Kidney epithelial cell (primary cell): ENCODE measurements around the gene MANBA. TPM values are rescaled to one million over a fixed set of nuclear protein-coding genes. Genes with fewer than 3 reads are reported as not detected.

ENCODE experiments used
- DNase-seq: peaks from one replicate; pipeline ENCODE4 v3.0.0-alpha.2; 2010; ENCODE audit warnings: low read depth
- H3K27me3 ChIP-seq: 2 replicates; pipeline ENCODE4 v1.6.0; 2011; ENCODE audit warnings: low read length; ENCODE audit not compliant: control insufficient read depth, insufficient read depth
- H3K36me3 ChIP-seq: 2 replicates; pipeline ENCODE4 v1.5.1; 2011; ENCODE audit warnings: low read length; ENCODE audit not compliant: control insufficient read depth, insufficient read depth
- H3K4me3 ChIP-seq: 2 replicates; pipeline ENCODE4 v1.5.1; 2011; ENCODE audit warnings: low read depth, mild to moderate bottlenecking, control low read depth, low read length
- CTCF ChIP-seq: IDR thresholded peaks from 2 replicates; pipeline ENCODE4 v1.5.1; 2011; ENCODE audit warnings: mild to moderate bottlenecking, moderate library complexity, low read length, control low read depth, inconsistent platforms; ENCODE audit not compliant: insufficient read depth, poor library complexity, severe bottlenecking
- total RNA-seq: library from RNA; depleted of rRNA; stranded (reverse); fragments of >200 nt; gene quantifications from 2 replicates; pipeline ENCODE4 v1.2.3, GENCODE V29; 2015

Gene MANBA
- total RNA-seq, 1 donor from 2014 or later, result 14.7 TPM

- H3K4me3 ChIP-seq, result no peak overlapping the region
- DNase-seq, result no peak
- H3K27me3 ChIP-seq, result no peaks in the 10 kb centered on the region
- H3K36me3 ChIP-seq, result peaks cover 1% of the 10 kb centered on the region
- no peak for TF ChIP-seq CTCF
Measured at GRCh38 chr4:102637391-102637790, 123.4 kb downstream of the MANBA start.

- Histone ChIP-seq H3K36me3 (peaks cover 1% of the 10 kb centered on the region), H3K27me3 (no peaks in the 10 kb centered on the region), H3K4me3 (no peak overlapping the region)
- no peak for DNase-seq
- no peak for TF ChIP-seq CTCF
Measured at GRCh38 chr4:102633100-102633499, 127.7 kb downstream of the MANBA start.

- H3K27me3 ChIP-seq, result no peaks in the 10 kb centered on the region
- H3K4me3 ChIP-seq, result no peak overlapping the region
- no peak for DNase-seq
- TF ChIP-seq CTCF, result no peak
- peaks cover 1% of the 10 kb centered on the region for H3K36me3 ChIP-seq
Measured at GRCh38 chr4:102632241-102633065, 128.3 kb downstream of the MANBA start.

- no peak overlapping the region for H3K4me3 ChIP-seq
- no peak for TF ChIP-seq CTCF
Measured at GRCh38 chr4:102631616-102632015, 129.2 kb downstream of the MANBA start.

GRCh38 chr4:102629673-102630072 lies 131.1 kb downstream of the MANBA start:
- Histone ChIP-seq H3K36me3 (peaks cover 1% of the 10 kb centered on the region), H3K4me3 (no peak overlapping the region), H3K27me3 (no peaks in the 10 kb centered on the region)
- no peak for DNase-seq
- TF ChIP-seq CTCF, result no peak

More at GRCh38 chr4:102631616-102632015, 129.2 kb downstream of the MANBA start:
- Histone ChIP-seq H3K27me3 (no peaks in the 10 kb centered on the region), H3K36me3 (peaks cover 1% of the 10 kb centered on the region)
- DNase-seq, result no peak
